Bronchial epithelial cell (primary cell): Measurements from ENCODE around the gene HTR6. TPM values are rescaled to one million over a fixed set of nuclear protein-coding genes. Genes with fewer than 3 reads are reported as not detected.

Experiments
- DNase-seq: peaks from one replicate; pipeline ENCODE4 v3.0.0-alpha.2; 2010; ENCODE audit warnings: low read depth
- FAIRE-seq: peaks from 2 replicates; lab custom pipeline; 2011; peaks lifted over from hg19 to GRCh38; lab: Jason Lieb, UNC
- H3K27me3 ChIP-seq: 2 replicates; pipeline ENCODE4 v1.5.1; 2011; ENCODE audit warnings: low read length; ENCODE audit not compliant: control insufficient read depth, insufficient read depth
- H3K36me3 ChIP-seq: 2 replicates; pipeline ENCODE4 v1.5.1; 2011; ENCODE audit warnings: low read length; ENCODE audit not compliant: control insufficient read depth, insufficient read depth
- H3K4me3 ChIP-seq: 2 replicates; pipeline ENCODE4 v1.5.1; 2011; ENCODE audit warnings: mild to moderate bottlenecking, low read depth, low read length, control low read depth
- total RNA-seq: library from RNA; depleted of rRNA; stranded (reverse); fragments of >200 nt; gene quantifications from 2 replicates; pipeline ENCODE4 v1.2.1, GENCODE V29; 2014
- TF ChIP-seq, protein P1 (sequence below): IDR thresholded peaks from 2 replicates; pipeline ENCODE4 v1.5.1; 2011; ENCODE audit warnings: mild to moderate bottlenecking, moderate library complexity, low read length, control low read depth, inconsistent platforms; ENCODE audit not compliant: insufficient read depth, severe bottlenecking

The HTR6 gene
- total RNA-seq, 1 donor from 2014 or later: not detected

DNA sequence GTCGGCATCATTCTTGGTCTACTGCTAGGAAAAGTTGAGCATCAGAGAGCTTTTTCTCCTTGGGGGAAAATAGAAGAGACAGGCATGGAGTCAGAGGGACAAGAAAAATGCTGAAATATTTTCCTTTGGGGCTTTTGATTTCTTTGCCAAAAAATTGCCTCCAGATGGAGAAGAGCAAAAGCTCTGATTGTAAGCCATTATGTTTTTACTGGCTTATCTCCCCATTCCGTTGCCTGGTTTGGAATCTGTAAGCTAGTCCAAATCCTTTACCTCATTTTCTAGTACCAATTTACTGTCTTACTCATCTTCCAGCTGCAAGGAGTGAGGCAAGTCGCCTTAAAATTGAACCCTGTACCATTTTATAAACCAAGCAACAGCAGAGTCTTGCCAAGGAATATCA lies 43.9 kb upstream of the HTR6 start:
- Histone ChIP-seq H3K4me3 (no peak overlapping the region), H3K27me3 (no peaks in the 10 kb centered on the region), H3K36me3 (peaks cover 9% of the 10 kb centered on the region)
- DNase-seq (no peak), FAIRE-seq (no peak)
- TF ChIP-seq, protein P1, sequence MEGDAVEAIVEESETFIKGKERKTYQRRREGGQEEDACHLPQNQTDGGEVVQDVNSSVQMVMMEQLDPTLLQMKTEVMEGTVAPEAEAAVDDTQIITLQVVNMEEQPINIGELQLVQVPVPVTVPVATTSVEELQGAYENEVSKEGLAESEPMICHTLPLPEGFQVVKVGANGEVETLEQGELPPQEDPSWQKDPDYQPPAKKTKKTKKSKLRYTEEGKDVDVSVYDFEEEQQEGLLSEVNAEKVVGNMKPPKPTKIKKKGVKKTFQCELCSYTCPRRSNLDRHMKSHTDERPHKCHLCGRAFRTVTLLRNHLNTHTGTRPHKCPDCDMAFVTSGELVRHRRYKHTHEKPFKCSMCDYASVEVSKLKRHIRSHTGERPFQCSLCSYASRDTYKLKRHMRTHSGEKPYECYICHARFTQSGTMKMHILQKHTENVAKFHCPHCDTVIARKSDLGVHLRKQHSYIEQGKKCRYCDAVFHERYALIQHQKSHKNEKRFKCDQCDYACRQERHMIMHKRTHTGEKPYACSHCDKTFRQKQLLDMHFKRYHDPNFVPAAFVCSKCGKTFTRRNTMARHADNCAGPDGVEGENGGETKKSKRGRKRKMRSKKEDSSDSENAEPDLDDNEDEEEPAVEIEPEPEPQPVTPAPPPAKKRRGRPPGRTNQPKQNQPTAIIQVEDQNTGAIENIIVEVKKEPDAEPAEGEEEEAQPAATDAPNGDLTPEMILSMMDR: no peak

DNA sequence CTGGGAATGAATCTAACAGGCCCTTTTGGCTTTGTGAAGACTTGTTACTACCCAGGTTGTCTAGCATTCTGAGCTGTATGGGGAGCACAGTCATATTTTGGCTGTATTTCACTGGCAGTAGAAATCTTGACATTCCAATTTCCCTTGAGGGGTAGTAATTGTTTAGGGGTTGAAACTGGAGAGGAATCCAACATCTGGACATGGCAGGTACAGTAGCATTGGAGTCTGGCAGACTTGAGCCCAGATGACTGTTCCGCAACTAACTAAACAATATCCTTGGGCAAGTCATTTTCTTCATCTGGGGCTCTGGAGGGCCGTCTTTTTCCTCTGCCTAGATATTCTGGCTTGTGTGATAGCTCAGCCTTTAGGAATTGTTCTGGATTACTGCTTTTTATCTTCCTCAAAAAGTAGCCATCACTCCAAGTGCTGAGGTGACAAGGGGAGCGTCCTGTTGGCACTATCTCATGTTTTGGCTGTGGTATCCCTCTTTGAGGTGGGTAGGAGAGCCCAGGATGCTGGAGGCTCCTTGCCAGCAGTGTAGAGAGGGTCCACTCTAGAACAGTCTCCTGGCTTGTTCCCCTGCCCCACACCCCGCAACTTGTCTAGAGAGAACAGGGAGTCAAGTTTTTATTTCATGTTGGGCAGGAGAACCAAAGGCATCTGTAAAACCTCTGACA lies 43.3 kb upstream of the HTR6 start:
- no peaks in the 10 kb centered on the region for H3K27me3 ChIP-seq
- no peak overlapping the region for H3K4me3 ChIP-seq
- H3K36me3 ChIP-seq: peaks cover 12% of the 10 kb centered on the region
- no peak for FAIRE-seq
- no peak for DNase-seq
- TF ChIP-seq, protein P1: no peak

DNA sequence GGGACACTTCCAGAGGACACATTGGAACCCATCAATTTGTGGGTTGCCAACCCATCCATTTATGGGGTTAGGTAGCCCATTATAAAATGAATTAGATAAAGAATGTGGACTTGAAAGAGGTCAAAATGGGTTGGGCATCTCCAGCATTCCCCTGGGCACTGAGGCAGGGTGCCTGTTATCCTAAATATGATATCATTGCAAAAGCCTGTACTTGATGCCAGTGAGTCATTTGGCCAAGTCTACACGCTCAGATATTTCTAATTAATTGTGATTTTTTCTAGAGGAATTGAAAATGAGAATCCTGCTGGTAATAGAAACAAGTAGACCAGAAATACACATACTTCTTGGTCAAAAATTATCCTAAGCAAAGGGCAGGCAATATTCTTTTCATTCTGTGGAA lies 42.5 kb upstream of the HTR6 start:
- H3K4me3 ChIP-seq: no peak overlapping the region
- DNase-seq (peak; percentile 64), FAIRE-seq (no peak)
- H3K36me3 ChIP-seq: peaks cover 19% of the 10 kb centered on the region
- H3K27me3 ChIP-seq: no peaks in the 10 kb centered on the region
- TF ChIP-seq, protein P1: no peak

DNA sequence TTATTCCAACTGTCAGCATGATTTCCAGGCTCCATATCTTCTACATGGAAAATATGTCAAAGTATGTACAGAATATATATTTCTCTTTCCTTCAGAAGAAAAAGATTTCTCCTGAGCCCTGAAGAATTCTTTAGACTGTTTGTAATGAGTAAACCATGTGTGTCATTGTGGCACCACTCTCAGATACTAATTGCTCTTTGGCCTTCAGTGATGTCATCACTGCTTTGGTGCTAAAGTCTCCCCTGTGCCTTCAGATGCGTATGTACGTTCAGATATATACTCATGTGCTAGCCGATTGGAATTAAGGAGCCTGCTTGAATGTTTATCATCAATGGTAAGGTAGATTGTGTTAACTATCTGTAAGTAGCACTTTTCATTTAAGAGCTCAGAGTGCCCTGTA lies 41.2 kb upstream of the HTR6 start:
- Histone ChIP-seq H3K36me3 (peaks cover 22% of the 10 kb centered on the region), H3K4me3 (no peak overlapping the region), H3K27me3 (no peaks in the 10 kb centered on the region)
- TF ChIP-seq, protein P1: no peak
- no peak for FAIRE-seq
- no peak for DNase-seq

DNA sequence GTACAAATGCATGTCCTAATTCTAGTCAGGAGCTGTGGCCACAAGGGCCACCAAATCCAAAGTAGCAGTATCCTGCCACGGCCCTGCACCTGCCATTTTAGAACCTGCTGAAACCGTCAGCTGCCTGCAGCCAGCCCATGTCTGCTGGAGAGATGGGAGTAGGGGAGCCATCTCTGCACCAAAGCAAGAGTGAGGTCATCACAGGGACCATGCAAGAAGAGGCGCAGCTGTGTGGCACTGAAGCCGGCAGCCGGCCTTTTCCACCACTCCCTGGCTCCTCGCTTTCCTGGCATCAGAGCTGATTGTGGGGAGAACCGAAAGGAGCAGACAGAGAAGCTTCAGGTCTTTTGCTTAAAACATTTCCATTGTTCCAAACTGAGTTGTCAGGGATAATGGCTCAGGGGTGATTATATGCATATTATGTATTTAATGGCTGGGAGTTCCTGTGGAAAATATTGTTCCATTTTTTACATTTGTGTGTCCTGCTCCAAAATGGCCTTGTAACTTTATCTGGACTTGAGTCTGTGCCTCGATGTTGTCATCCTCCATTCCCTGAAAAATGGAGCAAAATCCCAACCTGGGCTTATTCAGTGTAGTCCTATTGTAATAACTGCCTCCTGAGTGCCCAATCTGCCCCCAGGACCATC lies 39.3 kb upstream of the HTR6 start:
- no peak for FAIRE-seq
- TF ChIP-seq, protein P1: no peak
- no peak for DNase-seq
- no peaks in the 10 kb centered on the region for H3K27me3 ChIP-seq
- H3K36me3 ChIP-seq: peaks cover 22% of the 10 kb centered on the region
- no peak overlapping the region for H3K4me3 ChIP-seq
